ENCODE data around the gene MYH7.

Gene MYH7

GRCh38 chr14:23385642-23386265 lies 49.7 kb downstream of the MYH7 start:
- no peak for DNase-seq

- DNase-seq: no peak
Measured at GRCh38 chr14:23385244-23385641, 50.2 kb downstream of the MYH7 start.

GRCh38 chr14:23384364-23385080 lies 50.9 kb downstream of the MYH7 start:
- no peak for DNase-seq

GRCh38 chr14:23382731-23383440 lies 52.6 kb downstream of the MYH7 start:
- DNase-seq: no peak

- no peak for DNase-seq
Measured at GRCh38 chr14:23382276-23382675, 53.2 kb downstream of the MYH7 start.

GRCh38 chr14:23381871-23382270 lies 53.6 kb downstream of the MYH7 start:
- DNase-seq: peak; percentile 60

GRCh38 chr14:23380976-23381375 lies 54.5 kb downstream of the MYH7 start:
- DNase-seq: no peak

- DNase-seq: peak; percentile 36
Measured at GRCh38 chr14:23380197-23380914, 55.1 kb downstream of the MYH7 start.

GRCh38 chr14:23379366-23380196 lies 55.9 kb downstream of the MYH7 start:
- peak; percentile 89 for DNase-seq

- no peak for DNase-seq
Measured at GRCh38 chr14:23378612-23379220, 56.7 kb downstream of the MYH7 start.

- no peak for DNase-seq
Measured at GRCh38 chr14:23377573-23378563, 57.6 kb downstream of the MYH7 start.

- DNase-seq: no peak
Measured at GRCh38 chr14:23377198-23377550, 58.3 kb downstream of the MYH7 start.

- peak; percentile 81 for DNase-seq
Measured at GRCh38 chr14:23376482-23377197, 58.8 kb downstream of the MYH7 start, which contains the start of gene CMTM5. TSS of gene CMTM5 (plus strand) at chr14:23377046. CDS start at chr14:23377252, 206 bp downstream.

- no peak for DNase-seq
Measured at GRCh38 chr14:23375527-23376251, 59.8 kb downstream of the MYH7 start.

- DNase-seq: no peak
Measured at GRCh38 chr14:23373041-23373440, 62.4 kb downstream of the MYH7 start.

GRCh38 chr14:23372509-23372908 lies 63.0 kb downstream of the MYH7 start, which contains the start of gene IL25:
TSS of gene IL25 (plus strand) at chr14:23372809.
- no peak for DNase-seq

- DNase-seq: no peak
Measured at GRCh38 chr14:23371865-23372264, 63.6 kb downstream of the MYH7 start.

- no peak for DNase-seq
Measured at GRCh38 chr14:23370221-23370620, 65.2 kb downstream of the MYH7 start.

GRCh38 chr14:23366426-23366921 lies 69.0 kb downstream of the MYH7 start:
- peak; percentile 75 for DNase-seq
